HG03565 (cell line): ENCODE data around the gene IDH3A.

Experiments
- ATAC-seq: cut with Tn5 transposase; IDR thresholded peaks from one replicate; pipeline ENCODE4 v1.9.1; 2021; ENCODE audit warnings: mild to moderate bottlenecking, moderate library complexity; ENCODE audit not compliant: unreplicated experiment

IDH3A gene

DNA sequence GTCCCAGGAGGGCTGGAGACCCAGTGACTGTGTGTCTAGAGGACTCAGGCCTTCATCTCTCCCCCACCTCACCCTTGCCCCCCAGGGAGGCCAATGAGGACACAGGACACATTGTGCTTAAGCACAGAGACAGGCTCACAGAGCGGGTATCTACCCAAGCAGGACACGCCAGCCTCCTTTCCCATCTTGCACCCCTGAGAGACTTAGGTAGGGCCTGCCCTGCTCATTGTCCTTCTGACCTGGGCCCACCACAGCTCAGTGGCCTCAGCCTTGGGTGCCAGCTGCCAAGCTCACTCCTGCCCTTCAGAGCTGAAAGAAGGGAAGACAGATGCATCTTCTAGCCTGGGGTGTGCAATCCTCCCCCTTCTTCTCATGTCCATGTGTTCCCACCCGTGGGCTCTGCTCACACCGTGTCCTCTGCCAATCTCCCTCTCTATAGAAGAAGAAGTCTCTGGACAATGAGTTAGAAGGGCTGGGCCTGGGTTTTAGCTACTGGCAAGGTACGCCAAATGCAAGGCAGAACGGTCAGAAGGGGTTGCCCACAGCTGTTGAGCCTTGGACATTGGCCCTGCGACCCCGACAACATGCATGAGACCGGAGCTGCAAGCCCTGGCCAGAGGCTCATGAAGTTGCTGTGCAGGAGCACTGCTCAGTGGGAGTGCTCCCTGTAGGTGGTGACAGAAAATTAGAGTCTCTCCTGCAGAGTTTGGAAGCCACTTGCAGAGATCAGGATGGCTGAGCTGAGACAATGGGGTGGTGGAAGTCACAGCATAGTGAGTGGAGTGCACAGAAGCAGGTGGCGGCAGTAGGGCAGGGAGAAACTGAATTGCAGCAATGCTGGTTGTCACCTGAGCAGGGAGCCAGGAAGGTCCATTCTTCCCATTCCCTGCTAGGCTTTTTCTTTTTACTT, 52.4 kb downstream of the IDH3A start:
- ATAC-seq = no peak

DNA sequence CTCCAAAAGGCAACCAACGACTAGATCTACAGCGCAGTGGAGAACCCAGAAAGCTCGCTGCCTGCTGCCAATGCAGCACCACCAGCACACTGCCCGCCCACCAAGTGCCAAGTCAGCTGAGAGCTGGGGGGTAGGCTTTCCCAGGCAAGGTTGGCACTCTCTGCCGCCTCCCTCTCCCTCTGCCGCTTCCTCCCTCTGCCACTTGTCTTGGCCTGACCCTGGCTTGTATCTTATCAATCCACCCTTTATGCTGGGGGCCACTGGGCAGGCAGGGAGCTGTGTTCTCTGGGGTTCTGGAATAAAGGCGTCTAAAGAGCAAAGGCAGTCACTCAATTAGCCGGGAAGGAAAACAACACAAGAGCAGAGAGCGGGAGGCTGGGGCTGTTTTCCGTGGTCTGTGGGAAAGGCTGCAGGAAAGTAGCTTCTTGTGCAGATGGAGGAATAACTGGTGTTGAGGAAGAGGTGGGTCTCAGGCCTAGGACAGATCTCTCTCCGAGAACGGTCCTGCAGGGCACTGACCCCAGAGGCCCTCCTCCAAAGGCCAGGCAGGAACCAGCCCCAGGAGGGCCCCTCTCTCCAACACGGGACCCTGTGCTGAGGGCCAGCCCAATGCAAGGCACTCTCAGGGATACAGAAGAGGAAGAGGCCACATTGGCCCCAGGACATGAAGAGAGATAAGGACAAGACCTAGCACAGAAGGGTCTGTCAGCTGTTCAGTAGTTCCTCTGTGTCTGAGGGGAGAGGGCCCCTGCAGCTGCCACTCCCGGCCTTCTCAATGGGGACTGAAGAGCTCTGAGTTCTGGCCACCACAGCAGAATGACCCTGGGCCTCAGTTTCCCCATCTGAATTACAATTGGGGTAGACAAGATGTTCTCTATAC, 54.4 kb downstream of the IDH3A start:
- no peak for ATAC-seq

DNA sequence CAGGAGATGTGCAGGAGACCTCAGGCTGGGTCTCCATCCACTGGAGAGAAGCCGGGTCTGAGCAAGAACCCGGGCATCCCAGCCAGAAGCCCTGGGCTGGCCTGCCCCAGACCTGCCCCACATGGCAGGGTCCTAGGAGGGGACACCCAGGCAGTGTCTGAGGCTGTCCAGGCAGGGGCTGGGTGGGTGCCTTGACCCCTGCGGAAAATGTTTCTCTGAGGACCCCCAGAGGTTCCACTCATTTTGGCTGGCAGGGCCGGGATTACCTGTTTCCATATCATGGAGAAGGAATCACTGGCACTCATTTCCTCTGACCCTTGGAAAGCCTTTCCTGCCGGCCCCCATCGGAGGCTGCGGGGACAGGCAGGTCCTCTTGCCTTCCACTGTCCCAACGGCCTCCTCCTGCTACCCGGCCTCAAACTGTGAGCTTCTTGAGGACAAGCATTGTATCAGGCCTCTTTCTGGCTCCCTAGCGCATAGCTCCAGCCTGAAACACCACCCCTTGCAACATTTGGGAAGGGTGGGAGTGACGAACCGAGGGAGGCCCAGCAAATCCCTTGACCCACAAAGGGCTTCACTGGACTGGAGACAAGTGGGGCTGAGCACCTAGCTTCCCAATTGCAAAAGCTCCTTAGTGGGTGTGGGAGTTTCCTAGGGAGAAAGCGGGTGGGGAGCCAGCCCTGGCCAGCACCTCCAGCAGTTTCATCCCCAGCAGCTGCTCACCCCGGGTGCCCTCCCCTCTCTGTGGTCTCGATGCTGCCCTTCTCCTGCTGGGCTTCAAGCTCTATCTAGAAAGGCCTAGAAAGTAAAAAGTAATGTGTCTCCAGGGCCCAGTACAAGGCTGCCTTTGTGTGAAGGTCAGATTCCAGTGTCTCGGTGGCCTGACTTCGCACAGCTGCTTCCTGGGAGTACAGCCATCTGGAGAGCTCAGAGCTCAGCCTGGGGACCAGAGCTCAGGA, 55.5 kb downstream of the IDH3A start:
- ATAC-seq = no peak

DNA sequence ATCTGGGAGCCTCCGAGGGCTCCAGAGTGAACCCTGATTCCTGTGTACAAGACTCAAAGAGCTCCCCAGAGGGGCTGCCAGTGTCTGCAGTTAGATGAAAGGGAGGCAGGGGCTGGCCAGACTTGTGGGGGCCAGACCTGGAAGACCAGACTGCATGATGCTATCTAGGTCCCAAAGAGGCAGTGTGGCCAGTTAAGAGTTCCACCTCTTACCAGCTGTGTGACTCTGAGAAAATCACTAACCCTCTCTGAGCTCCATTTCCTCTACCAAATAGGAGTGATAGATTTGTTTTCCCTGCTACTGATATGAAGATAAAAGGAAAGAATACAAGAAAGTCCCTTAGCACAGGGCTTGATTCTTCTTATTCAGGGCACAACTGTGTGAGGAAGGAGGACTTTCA, 56.2 kb downstream of the IDH3A start:
- ATAC-seq = no peak

DNA sequence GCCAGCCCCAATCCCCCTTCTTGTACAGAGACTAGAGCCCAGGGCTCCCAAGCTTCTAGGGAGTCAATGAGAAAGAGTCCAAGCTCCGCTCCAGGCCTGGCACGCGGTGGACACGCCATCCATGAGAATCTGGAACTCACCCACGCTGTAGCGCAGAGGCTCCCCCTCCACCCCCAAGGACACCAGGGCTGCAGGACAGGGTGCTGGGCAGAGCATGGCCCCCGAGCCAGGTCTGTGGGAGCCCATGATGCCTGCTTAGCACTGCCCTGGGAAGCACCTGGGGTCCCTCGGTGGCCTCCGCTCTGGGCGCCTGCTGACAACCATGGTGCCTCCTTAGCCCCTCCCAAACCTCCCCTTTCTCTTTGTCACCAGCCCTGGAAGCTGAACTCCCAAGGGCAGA, 56.7 kb downstream of the IDH3A start:
- no peak for ATAC-seq

DNA sequence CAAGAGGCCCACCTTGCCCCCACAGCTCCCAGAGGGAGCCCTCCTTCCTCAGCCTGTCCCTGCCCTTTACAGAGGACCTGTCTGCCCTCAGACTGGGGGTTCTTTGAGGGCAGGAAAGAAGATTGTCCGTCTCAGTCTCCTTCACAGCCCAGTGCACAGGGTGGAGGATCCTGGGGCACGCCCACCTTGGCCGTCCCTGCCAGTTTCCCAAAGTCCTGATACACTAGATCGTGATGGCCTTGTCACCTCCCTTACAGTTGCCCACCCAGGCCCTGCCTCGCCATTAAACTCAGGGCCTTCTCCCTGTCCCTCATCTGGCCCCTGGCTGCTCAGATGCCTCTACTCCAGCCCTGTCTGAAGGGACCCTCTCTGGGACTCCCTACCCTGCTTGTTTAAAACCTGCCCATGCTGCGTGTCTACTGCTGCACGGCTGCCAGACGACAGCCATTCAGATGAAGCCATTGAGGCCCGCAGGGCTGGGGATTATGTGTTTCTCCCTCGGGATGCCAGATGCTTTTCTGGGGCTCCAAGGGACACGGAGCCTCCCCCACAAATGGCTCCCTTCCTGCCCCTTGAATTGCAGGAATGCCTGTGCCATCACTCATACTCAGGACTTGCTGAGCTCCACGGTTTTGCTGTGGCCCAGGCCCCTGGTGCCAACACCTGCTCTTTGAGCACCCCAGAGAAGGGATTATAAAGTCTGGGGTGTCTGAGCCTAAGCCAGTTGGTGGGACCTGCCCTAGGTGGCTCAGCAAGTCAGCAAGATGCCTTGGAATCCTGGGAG, 57.4 kb downstream of the IDH3A start:
- no peak for ATAC-seq

DNA sequence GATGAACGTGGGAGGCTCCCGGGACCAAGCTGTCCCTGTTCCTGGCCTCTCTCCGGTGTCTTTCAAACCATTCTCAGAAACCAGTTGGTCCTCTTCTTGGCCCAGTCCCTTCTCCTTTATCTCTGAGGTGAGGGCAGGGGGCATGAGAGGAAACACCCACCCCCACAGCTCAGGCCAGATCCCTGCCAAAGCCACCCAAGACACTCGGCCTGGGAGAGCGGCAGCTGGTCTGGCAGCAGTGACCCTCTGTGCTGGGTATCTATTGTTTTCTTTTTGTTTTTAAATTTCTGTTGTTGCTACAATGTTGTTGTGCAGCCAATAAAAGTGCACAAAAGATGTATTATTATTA, 57.9 kb downstream of the IDH3A start:
- no peak for ATAC-seq

DNA sequence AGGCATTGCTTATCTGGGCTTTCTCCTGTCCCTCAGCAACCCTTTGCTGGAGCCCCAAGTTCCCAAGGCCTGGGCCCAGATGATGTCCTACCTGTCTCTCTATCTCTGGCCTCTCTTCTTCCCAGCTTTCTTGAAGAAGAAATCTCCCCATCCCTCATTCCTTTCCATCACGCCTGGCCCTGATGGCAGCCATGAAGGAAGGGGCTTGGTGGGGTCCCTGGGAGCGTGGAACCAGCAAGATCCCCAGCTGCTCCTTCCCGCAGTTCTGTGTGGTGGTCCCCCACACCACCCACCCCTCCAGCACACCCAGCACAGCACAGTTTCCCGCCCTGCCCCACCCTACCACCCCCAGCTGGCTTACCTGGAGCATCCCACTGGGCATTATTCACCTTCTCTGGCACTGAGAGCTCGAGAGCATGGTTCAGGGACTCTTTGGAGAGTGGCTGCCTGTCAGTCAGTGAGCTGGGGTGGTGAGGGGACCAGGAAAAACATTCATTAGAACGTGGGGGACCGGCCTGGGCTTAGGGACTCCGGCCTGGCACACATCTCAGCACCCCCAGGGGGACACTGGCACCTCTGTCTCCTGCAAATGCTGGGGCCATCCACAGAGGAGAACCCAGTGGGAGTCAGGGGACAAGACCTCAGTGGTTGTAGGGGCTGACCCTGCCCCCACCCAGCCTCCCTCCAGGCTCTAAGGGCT, 58.6 kb downstream of the IDH3A start:
- no peak for ATAC-seq

DNA sequence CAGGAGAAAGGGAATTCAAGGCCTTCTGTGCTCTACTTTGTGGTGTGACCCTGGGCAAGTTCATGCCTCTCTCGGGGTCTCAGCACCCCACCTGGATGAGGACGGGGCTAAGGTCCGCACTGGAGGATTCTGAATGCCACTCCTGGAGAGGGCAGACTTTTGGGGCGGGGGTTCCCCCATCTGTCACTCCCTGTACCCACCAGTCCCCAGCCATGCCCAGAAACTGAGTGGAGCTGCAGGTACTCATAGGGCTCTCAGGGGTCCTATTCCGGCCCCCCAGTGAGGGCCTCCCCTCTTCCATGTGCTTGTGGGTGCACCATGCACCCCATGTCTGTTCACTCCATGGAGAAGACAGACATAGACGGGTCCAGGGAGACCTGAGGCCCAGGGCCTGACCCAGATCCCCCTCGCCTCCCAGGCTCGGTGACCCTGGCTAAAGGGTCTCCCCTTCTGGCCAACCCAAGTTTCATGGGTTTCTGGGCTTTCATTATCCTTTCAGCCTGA, 59.2 kb downstream of the IDH3A start:
- ATAC-seq = no peak

DNA sequence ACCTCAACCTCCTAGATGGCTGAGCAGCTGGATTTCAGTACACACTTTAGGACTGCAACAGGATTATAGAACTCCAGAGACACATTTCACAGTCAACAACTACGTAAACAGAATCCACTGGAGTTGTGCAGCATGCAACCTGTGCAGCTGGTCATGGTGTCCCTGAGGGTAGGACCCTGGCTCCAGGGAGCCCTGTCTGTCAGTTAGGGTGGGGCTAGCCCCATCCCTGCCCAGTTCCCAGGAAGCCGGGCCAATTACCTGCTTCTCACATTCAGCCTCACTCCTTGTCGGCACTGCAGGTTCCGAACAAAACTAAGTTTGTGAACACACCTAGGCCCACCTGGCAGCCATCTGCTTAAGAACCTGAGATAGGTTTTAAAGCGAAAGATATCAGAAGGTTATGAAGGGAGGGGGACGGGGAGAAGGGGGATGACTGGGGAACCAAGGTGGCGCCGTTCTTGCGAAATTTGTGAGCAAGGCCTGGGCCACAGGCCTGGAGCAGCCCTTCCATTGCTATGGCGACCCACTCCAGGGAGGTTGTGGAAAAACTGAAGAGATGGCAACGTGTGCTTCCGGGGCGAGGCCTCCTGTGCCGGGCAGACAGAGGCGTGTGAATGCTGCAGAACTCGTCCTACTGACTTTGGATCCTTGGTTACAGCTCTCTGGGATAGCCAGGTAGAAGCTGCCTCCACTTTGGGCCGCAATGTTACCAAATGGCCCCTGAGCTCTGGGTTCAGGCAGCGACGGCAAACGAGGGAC, 59.9 kb downstream of the IDH3A start:
- ATAC-seq = no peak

DNA sequence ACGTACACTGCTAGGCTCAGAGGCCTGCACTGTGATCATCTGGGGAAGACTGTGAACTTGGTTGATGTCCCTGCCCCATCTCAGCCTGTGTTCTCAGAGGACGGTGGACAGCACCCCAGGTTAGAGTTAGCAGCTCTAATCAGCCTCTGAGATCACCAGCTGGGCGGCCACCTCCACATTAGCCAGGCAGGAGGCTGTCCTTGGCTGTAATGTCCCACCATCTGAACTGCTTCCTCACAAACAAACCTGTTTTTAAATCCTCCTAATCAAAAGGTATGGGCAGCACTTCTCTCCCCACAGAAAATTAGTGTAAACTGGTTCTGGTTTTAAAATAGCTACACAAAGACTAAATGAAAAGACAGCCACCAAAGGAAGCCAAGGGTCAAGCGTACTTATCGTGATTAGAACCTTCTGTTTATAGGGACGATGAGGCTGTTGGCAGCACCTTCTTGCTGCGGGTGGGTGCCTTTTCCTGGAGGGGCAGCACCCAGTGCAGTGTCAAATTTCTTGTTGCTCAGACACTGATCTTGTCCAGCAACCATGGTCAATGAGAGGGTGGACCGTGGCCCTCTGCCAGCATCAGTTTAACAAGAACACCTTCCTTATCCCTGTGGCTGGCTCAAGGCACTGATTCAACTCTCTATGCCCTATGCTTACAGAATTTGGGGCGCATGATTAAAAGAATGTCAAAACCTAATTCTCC, 60.6 kb downstream of the IDH3A start:
- no peak for ATAC-seq

DNA sequence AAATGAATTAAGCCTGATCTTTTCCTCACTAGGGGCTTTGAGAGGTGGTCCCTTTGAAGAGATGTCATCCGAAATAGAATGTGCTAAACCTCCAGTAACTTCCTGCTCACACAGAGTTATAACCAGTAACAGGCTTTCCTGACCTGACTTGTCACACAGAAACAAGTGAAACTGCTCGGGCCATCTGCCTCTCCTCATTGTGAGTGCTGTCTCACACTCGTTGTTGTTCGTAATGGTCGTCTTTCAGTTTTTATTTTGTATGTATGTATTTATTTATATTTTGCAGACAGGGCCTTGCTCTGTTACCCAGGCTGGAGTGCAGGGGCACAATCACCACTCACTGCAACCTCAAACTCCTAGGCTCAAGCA, 61.2 kb downstream of the IDH3A start:
- ATAC-seq = no peak

DNA sequence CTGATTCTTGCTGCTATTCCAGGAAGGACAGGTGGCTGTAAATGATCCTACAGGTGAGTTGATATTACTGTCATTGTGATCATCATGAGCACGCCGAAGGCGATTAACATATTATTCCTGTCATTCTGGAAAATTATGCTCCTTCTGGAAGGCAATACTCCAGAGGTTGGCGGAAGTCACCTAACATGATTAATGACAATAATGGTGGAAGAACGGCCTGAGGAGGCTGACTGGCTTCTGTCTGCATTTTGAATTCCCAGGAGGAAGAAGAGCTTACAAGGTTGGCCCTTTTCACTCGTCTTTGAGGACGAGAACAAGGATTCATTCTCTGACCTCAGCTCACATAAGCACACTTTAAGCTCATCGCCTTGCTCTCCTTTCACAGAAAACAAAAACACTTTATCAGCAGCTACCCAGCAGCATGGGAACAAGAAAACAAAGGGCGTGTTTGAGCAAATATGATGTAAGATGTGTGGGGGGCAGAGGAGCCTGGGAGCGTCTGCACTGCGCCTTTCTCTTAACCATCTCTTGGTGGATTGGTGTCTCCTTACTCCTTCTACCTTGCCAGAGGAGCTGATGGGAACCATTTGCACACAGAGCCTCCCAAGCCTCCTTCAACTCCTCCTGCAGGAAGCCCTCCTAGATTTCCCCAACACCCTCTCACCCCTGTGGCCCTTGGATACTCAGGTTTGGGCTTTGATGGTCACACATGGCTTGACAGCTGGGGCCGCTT, 62.2 kb downstream of the IDH3A start:
- no peak for ATAC-seq

DNA sequence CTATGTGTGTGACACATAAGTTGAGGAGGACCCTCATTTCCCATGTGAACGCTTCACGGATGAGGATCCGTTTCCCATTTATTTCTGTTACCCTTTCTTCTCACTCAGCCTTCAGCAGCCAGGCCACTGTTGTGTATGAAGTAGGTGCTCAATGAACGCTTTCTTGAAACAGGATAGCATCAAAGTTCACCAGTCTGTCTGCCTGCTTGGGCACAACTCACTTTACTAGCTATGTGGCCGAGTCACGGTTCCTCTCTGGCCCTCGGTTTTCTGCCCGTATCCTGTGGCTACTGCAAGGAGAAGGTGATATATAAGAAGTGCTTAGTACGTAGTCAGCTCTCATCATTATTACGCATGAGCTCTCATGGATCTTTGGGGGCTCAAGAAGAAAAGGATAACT, 62.8 kb downstream of the IDH3A start:
- ATAC-seq = no peak

DNA sequence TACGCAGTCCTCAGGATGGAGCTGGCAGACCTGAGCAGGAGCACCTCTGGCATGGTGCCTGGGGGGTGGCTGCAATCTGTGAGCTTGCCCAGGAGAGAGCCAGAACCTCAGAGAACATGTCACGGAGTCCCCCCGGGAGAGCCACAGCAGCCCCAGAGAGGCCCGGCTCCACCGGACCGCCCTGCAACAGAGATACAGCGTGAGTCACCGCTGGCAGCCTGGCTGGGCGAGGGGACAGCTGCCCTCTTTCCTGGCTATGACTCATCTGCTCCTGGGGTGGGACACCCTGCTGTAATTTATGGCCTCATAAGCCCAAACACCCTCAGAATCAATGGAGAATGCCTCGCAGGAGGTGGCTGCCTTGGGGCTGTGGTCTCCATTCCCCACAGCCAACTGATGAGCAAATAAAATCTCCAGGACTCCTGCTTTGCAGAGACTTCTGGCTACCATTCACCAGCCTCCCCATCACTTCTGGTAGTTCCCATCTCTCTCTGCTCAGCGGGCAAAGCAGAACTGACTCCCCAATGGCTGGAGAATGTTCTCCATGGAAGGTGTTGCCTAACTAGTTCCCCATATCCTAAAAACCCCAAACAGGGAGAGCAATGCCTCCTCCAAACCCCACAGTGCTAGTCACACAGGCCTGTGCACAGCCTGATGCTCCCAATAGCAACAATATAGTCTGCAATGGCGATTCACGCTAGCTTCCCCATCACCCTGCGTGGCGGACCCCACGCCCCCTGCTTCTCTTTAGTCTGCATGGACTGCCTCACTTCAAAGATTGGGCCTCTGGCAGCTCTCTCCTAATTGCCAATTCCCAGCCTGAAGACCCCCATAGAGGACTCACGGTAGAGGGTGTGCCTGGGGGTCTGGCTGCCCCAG, 63.6 kb downstream of the IDH3A start:
- ATAC-seq = no peak

DNA sequence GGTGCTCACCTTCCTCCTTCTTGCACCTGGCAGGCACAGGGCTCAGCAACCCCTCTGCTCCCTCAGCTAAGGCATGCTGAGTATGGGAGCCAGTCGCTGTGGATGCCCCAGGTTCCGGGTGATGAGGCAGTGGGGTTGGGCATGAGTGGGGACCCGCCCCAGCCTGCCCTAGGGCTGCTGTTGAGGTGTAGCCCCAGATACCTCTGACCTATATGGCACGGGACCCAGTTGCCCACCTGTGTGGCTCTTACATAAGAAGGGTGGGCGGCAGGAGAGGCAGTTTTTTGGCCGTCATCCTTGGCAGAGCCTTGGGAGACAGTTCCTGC, 64.2 kb downstream of the IDH3A start:
- ATAC-seq = no peak

DNA sequence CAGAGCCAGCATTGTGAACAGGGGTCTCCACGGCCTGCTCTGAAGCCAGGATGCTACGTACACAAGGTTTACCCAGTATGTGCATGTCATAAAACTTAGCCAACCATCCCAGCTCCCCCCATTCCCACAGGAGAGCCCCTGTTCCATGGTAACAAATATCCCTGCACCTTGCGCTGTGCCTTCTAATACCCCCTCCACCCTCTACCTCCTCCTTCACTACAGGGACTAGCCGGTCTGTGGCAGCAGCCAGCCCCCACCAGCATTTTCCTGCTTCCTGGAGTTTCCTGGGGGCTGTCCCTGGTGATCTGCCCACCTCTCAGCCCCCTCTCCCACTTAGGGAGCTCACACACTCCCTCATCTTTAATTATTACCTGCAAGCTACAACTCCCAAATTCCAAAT, 64.8 kb downstream of the IDH3A start:
- ATAC-seq = no peak
